ENCODE measurements around the gene FSTL4. TPM values are rescaled to one million over a fixed set of nuclear protein-coding genes. Genes with fewer than 3 reads are reported as not detected.

Gene FSTL4
- total and polyA plus RNA-seq, 4 donors: 0.08 to 1.4 (median 0.31) TPM

DNA sequence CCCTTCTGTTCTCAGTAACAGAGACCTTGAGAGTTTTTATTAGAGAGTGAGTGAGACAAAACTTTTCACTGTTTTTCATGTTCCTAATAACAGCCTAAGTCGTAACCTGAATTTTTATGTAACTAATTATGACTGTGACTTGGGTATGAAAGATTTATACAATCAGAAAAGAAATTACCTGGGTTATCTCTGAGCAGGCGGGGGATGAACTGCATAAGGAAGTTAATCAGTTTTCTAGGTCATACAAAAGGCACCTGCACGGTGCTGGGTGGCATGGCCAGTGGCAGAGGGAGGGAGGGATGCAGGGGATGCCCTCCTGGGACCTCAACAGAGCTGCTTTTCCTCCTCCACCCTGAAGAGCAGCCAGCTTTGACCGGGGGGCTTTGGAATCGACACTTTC is 340.7 kb downstream of the FSTL4 start:
- DNase-seq (no peak), ATAC-seq (ENCODE audit: insufficient read depth, low FRiP score) (no peak)
- peaks cover 0 to 1% (median 0%) of the 10 kb centered on the region in 4 donors for H3K9me3 ChIP-seq (ENCODE audit: control insufficient read depth in 4 of 4, insufficient read depth in 3 of 4, low read length in 3 of 4)
- TF ChIP-seq, protein P1, sequence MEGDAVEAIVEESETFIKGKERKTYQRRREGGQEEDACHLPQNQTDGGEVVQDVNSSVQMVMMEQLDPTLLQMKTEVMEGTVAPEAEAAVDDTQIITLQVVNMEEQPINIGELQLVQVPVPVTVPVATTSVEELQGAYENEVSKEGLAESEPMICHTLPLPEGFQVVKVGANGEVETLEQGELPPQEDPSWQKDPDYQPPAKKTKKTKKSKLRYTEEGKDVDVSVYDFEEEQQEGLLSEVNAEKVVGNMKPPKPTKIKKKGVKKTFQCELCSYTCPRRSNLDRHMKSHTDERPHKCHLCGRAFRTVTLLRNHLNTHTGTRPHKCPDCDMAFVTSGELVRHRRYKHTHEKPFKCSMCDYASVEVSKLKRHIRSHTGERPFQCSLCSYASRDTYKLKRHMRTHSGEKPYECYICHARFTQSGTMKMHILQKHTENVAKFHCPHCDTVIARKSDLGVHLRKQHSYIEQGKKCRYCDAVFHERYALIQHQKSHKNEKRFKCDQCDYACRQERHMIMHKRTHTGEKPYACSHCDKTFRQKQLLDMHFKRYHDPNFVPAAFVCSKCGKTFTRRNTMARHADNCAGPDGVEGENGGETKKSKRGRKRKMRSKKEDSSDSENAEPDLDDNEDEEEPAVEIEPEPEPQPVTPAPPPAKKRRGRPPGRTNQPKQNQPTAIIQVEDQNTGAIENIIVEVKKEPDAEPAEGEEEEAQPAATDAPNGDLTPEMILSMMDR (IDR thresholded peaks at IDR 0.05; ENCODE audit: control extremely low read depth, extremely low read depth): no peak
- no peak overlapping the region for H3K9ac ChIP-seq (ENCODE audit: insufficient read depth in 1 of 2, low read length in 2 of 2)
- H3K27ac ChIP-seq (ENCODE audit: low read depth in 1 of 2, low read length in 1 of 2): no peak overlapping the region
- H3K36me3 ChIP-seq (ENCODE audit: control insufficient read depth in 4 of 4, insufficient read depth in 4 of 4, low read length in 4 of 4): no peaks in the 10 kb centered on the region
- peaks cover 0 to 7% (median 0%) of the 10 kb centered on the region in 5 donors for H3K4me1 ChIP-seq (ENCODE audit: control insufficient read depth in 5 of 5, insufficient read depth in 5 of 5, low read length in 5 of 5)
- WGBS, 2 donors: 74 to 87% methylated on average over 5 of the region's 5 CpGs
- peaks cover 0 to 1% (median 0%) of the 10 kb centered on the region in 3 donors for H3K27me3 ChIP-seq (ENCODE audit: control insufficient read depth in 3 of 3, insufficient read depth in 3 of 3, low read length in 2 of 3)
- H3K4me3 ChIP-seq: no peak overlapping the region

DNA sequence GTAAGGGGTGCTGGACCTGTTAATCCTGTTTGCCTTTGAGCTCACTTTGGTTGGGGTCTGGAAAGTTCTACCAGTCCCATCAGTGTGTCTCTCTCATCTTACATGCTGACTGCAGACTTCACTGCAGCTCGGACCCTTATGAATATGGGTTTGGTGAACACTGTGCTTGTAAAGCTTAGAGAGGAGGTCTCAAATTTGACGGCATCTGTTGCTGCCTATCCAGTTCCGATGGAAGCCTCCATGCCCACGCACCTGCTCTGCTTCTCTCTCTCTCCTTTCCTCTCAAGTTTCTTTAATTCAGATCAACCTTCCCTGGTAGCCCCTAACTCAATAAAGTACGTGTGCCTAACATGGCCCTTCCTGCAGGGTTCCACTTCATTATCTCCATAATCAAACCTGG is 342.6 kb downstream of the FSTL4 start:
- H3K4me3 ChIP-seq: no peak overlapping the region

DNA sequence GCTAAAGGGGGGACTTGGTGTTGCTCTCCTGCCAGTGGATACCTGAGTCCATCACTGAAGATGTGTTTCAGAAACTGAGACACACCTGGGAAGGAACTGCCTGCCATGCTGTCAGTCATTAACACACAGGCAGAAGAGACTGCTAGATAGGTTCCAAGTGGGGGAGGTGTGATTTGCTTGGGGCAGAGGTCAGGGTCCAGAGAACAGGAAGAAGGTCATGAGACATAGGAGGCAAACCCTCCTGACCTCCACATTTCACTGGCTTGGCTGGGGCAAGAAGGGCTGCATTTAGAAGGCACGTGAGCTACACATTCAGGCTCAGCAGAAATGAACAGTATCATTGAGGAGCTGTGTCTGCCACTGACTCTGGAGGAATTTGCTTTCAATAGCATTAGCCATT is 344.7 kb downstream of the FSTL4 start:
- ATAC-seq (ENCODE audit: insufficient read depth, low FRiP score) (no peak), DNase-seq (no peak)
- Histone ChIP-seq H3K4me1 (ENCODE audit: control insufficient read depth in 5 of 5, insufficient read depth in 5 of 5, low read length in 5 of 5) (peaks cover 0 to 10% (median 0%) of the 10 kb centered on the region in 5 donors), H3K4me3 (no peak overlapping the region), H3K27me3 (ENCODE audit: control insufficient read depth in 3 of 3, insufficient read depth in 3 of 3, low read length in 2 of 3) (no peaks in the 10 kb centered on the region), H3K9ac (ENCODE audit: insufficient read depth in 1 of 2, low read length in 2 of 2) (no peak overlapping the region), H3K27ac (ENCODE audit: low read depth in 1 of 2, low read length in 1 of 2) (no peak overlapping the region), H3K9me3 (ENCODE audit: control insufficient read depth in 4 of 4, insufficient read depth in 3 of 4, low read length in 3 of 4) (peaks cover 0 to 1% (median 0%) of the 10 kb centered on the region in 4 donors), H3K36me3 (ENCODE audit: control insufficient read depth in 4 of 4, insufficient read depth in 4 of 4, low read length in 4 of 4) (no peaks in the 10 kb centered on the region)
- TF ChIP-seq, protein P1 (IDR thresholded peaks at IDR 0.05; ENCODE audit: control extremely low read depth, extremely low read depth): no peak
- 86 to 87% methylated on average over 1 of the region's 1 CpG for WGBS, 2 donors

More for the DNA sequence above, 342.6 kb downstream of the FSTL4 start:
- DNase-seq: no peak
- 88 to 96% methylated on average over 5 of the region's 5 CpGs for WGBS, 2 donors
- no peak for ATAC-seq (ENCODE audit: insufficient read depth, low FRiP score)
- no peak overlapping the region for H3K27ac ChIP-seq (ENCODE audit: low read depth in 1 of 2, low read length in 1 of 2)
- H3K27me3 ChIP-seq (ENCODE audit: control insufficient read depth in 3 of 3, insufficient read depth in 3 of 3, low read length in 2 of 3): no peaks in the 10 kb centered on the region
- H3K9ac ChIP-seq (ENCODE audit: insufficient read depth in 1 of 2, low read length in 2 of 2): no peak overlapping the region
- H3K4me1 ChIP-seq (ENCODE audit: control insufficient read depth in 5 of 5, insufficient read depth in 5 of 5, low read length in 5 of 5): peaks cover 0 to 10% (median 0%) of the 10 kb centered on the region in 5 donors
- H3K36me3 ChIP-seq (ENCODE audit: control insufficient read depth in 4 of 4, insufficient read depth in 4 of 4, low read length in 4 of 4): no peaks in the 10 kb centered on the region
- no peaks in the 10 kb centered on the region for H3K9me3 ChIP-seq (ENCODE audit: control insufficient read depth in 4 of 4, insufficient read depth in 3 of 4, low read length in 3 of 4)
- TF ChIP-seq, protein P1 (IDR thresholded peaks at IDR 0.05; ENCODE audit: control extremely low read depth, extremely low read depth): no peak

GRCh38 chr5:133266966-133267365 is 345.4 kb downstream of the FSTL4 start:
- no peaks in the 10 kb centered on the region for H3K36me3 ChIP-seq (ENCODE audit: control insufficient read depth in 4 of 4, insufficient read depth in 4 of 4, low read length in 4 of 4)
- H3K9me3 ChIP-seq (ENCODE audit: control insufficient read depth in 4 of 4, insufficient read depth in 3 of 4, low read length in 3 of 4): peaks cover 0 to 1% (median 0%) of the 10 kb centered on the region in 4 donors
- no peak overlapping the region for H3K4me3 ChIP-seq
- 92 to 94% methylated on average over 4 of the region's 4 CpGs for WGBS, 2 donors
- H3K4me1 ChIP-seq (ENCODE audit: control insufficient read depth in 5 of 5, insufficient read depth in 5 of 5, low read length in 5 of 5): peaks cover 0 to 4% (median 0%) of the 10 kb centered on the region in 5 donors
- H3K27ac ChIP-seq (ENCODE audit: low read depth in 1 of 2, low read length in 1 of 2): no peak overlapping the region
- ATAC-seq (ENCODE audit: insufficient read depth, low FRiP score): no peak
- DNase-seq: no peak
- H3K27me3 ChIP-seq (ENCODE audit: control insufficient read depth in 3 of 3, insufficient read depth in 3 of 3, low read length in 2 of 3): no peaks in the 10 kb centered on the region
- H3K9ac ChIP-seq (ENCODE audit: insufficient read depth in 1 of 2, low read length in 2 of 2): no peak overlapping the region
- TF ChIP-seq, protein P1 (IDR thresholded peaks at IDR 0.05; ENCODE audit: control extremely low read depth, extremely low read depth): no peak
